Measurements from ENCODE around the gene PEBP1. TPM values are rescaled to one million over a fixed set of nuclear protein-coding genes. Genes with fewer than 3 reads are reported as not detected.

PEBP1 gene
- total RNA-seq, 1 experiment from 2014 or later = 320 TPM

- H2BK15ac ChIP-seq (ENCODE audit: low read depth, low read length) = no peak overlapping the region
- no peaks in the 10 kb centered on the region; the same call in 1 of the 2 replicates for H3K4me1 ChIP-seq (ENCODE audit: insufficient read depth, low read length)
- no peak overlapping the region for H3K14ac ChIP-seq (ENCODE audit: insufficient read depth, low read length)
- no peak overlapping the region for H2BK12ac ChIP-seq (ENCODE audit: insufficient read length, low read depth, low read length)
- H3K4me1 Mint-ChIP-seq = peaks cover 13 to 18% of the 10 kb centered on the region in 2 experiments
- no peak overlapping the region for H2BK20ac ChIP-seq (ENCODE audit: low read depth, low read length, poor library complexity, severe bottlenecking)
- H3K9me3 ChIP-seq (ENCODE audit: control insufficient read depth, low read depth, low read length) = no peaks in the 10 kb centered on the region
- no peaks in the 10 kb centered on the region for H3K79me1 ChIP-seq (ENCODE audit: insufficient read depth, low read depth, low read length, poor library complexity, severe bottlenecking)
- H3K9me3 Mint-ChIP-seq = no peaks in the 10 kb centered on the region
- WGBS (ENCODE audit: extremely low coverage, insufficient read length, low lambda C conversion rate) = no CpG with 5 or more reads among the region's 8 CpGs
- no peak overlapping the region for H3K27ac ChIP-seq (ENCODE audit: insufficient read length, low read depth, low read length)
- no peak overlapping the region for H2BK120ac ChIP-seq (ENCODE audit: low read depth, low read length, poor library complexity, severe bottlenecking)
- H2BK5ac ChIP-seq (ENCODE audit: insufficient read length, low read length) = no peak overlapping the region
- H3K27me3 ChIP-seq (ENCODE audit: insufficient read depth, low read length) = no peaks in the 10 kb centered on the region
- H3K4me2 ChIP-seq (ENCODE audit: insufficient read depth, insufficient read length, low read length) = no peak overlapping the region
- no peaks in the 10 kb centered on the region for H3K27me3 Mint-ChIP-seq (ENCODE audit: low read depth)
- no peak overlapping the region for H3T11ph ChIP-seq (ENCODE audit: low read length)
- H4K8ac ChIP-seq (replicated peaks; ENCODE audit: insufficient read length, low read depth, low read length) = no peak overlapping the region
- no peak overlapping the region for H4K91ac ChIP-seq (ENCODE audit: insufficient read length, low read depth, low read length)
- H3K36me3 Mint-ChIP-seq (ENCODE audit: insufficient read depth in 1 of 3, low read depth in 3 of 3) = peaks cover 0 to 3% (median 0%) of the 10 kb centered on the region in 3 experiments; a peak in 1 of 7 replicates
- H3K56ac ChIP-seq (ENCODE audit: insufficient read length, low read depth, low read length) = no peak overlapping the region
- H3K23me2 ChIP-seq (ENCODE audit: insufficient read length, low read depth, low read length, poor library complexity, severe bottlenecking) = peaks cover 6% of the 10 kb centered on the region
- no peak overlapping the region for H3K23ac ChIP-seq (ENCODE audit: insufficient read length, low read depth, low read length)
- H2AFZ ChIP-seq (ENCODE audit: low read length) = no peak overlapping the region
- H2AK5ac ChIP-seq (ENCODE audit: insufficient read length, low read length) = no peak overlapping the region
- H4K5ac ChIP-seq (ENCODE audit: insufficient read length, low read depth, low read length) = no peak overlapping the region
- no peak for TF ChIP-seq CTCF (conservative IDR thresholded peaks at IDR 0.05)
- H3K79me2 ChIP-seq (ENCODE audit: insufficient read depth, low read length) = no peaks in the 10 kb centered on the region; the same call in 1 of the 2 replicates
- H3K4ac ChIP-seq (ENCODE audit: low read depth, low read length) = no peak overlapping the region
- H3K9ac ChIP-seq (ENCODE audit: extremely low read depth, insufficient read length, low read length) = no peak overlapping the region
- H4K20me1 ChIP-seq (ENCODE audit: control insufficient read depth, insufficient read depth, insufficient read length) = no peaks in the 10 kb centered on the region
- no peak overlapping the region for H3K27ac Mint-ChIP-seq
- no peak overlapping the region for H3K4me3 Mint-ChIP-seq
- DNase-seq = no peak
- no peak overlapping the region for H3K18ac ChIP-seq (ENCODE audit: insufficient read length, low read depth, low read length)
Measured at GRCh38 chr12:118107694-118108093, 28.2 kb upstream of the PEBP1 start.
